MM.1S (cell line): Measurements from ENCODE around the gene PSG11.

Experiments used
- EZH2 ChIP-seq: fragments of 300-600 bp; sonication (generic); optimal IDR thresholded peaks from 2 replicates; pipeline ENCODE3; 2017; ENCODE audit warnings: low read depth, mild to moderate bottlenecking, antibody characterized with exemption, low read length, mixed read lengths
- TF ChIP-seq, protein P1 (sequence below): fragments of 300-600 bp; sonication (generic); IDR thresholded peaks from 2 replicates; pipeline ENCODE4 v1.5.1; 2016; ENCODE audit warnings: antibody characterized with exemption, low read length, mixed read lengths

GRCh38 chr19:42965176-42965575 is 61.1 kb downstream of the PSG11 start:
- no peak for TF ChIP-seq EZH2
- TF ChIP-seq, protein P1, sequence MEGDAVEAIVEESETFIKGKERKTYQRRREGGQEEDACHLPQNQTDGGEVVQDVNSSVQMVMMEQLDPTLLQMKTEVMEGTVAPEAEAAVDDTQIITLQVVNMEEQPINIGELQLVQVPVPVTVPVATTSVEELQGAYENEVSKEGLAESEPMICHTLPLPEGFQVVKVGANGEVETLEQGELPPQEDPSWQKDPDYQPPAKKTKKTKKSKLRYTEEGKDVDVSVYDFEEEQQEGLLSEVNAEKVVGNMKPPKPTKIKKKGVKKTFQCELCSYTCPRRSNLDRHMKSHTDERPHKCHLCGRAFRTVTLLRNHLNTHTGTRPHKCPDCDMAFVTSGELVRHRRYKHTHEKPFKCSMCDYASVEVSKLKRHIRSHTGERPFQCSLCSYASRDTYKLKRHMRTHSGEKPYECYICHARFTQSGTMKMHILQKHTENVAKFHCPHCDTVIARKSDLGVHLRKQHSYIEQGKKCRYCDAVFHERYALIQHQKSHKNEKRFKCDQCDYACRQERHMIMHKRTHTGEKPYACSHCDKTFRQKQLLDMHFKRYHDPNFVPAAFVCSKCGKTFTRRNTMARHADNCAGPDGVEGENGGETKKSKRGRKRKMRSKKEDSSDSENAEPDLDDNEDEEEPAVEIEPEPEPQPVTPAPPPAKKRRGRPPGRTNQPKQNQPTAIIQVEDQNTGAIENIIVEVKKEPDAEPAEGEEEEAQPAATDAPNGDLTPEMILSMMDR: no peak
